GM18505 (cell line): ENCODE data around the gene MAP6.
A peak's percentile ranks its signal among the peaks of the same experiment; 100 is the strongest.

ENCODE experiments used
- ATAC-seq: cut with Tn5 transposase; IDR thresholded peaks from one replicate; pipeline ENCODE4 v1.9.1; 2021; ENCODE audit not compliant: unreplicated experiment
- POLR2A ChIP-seq: IDR thresholded peaks from 4 replicates; pipeline ENCODE4 v1.6.1; 2011; ENCODE audit warnings: borderline replicate concordance; ENCODE audit not compliant: insufficient read depth, insufficient read length; ENCODE audit errors: extremely low read depth

Gene MAP6

GRCh38 chr11:75583718-75584658, 84.8 kb downstream of the MAP6 start:
- no peak for TF ChIP-seq POLR2A
- peak; percentile 14 for ATAC-seq

- peak; percentile 55 for ATAC-seq
- peak; percentile 69 for TF ChIP-seq POLR2A
Measured at GRCh38 chr11:75582895-75583717, 85.7 kb downstream of the MAP6 start.

- no peak for ATAC-seq
- no peak for TF ChIP-seq POLR2A
Measured at GRCh38 chr11:75582506-75582894, 86.3 kb downstream of the MAP6 start.

- no peak for ATAC-seq
- TF ChIP-seq POLR2A = no peak
Measured at GRCh38 chr11:75579841-75580240, 89.0 kb downstream of the MAP6 start.

GRCh38 chr11:75578977-75579376, 89.9 kb downstream of the MAP6 start:
- no peak for TF ChIP-seq POLR2A
- no peak for ATAC-seq

GRCh38 chr11:75577207-75577606, 91.6 kb downstream of the MAP6 start:
- ATAC-seq = no peak
- TF ChIP-seq POLR2A = no peak

GRCh38 chr11:75576499-75576918, 92.3 kb downstream of the MAP6 start:
- no peak for ATAC-seq
- TF ChIP-seq POLR2A = no peak

- ATAC-seq = no peak
- TF ChIP-seq POLR2A = no peak
Measured at GRCh38 chr11:75576017-75576416, 92.8 kb downstream of the MAP6 start.

GRCh38 chr11:75574698-75575602, 93.9 kb downstream of the MAP6 start:
- no peak for ATAC-seq
- no peak for TF ChIP-seq POLR2A

- TF ChIP-seq POLR2A = no peak
- no peak for ATAC-seq
Measured at GRCh38 chr11:75572744-75573143, 96.1 kb downstream of the MAP6 start.

- no peak for TF ChIP-seq POLR2A
- no peak for ATAC-seq
Measured at GRCh38 chr11:75571625-75572024, 97.2 kb downstream of the MAP6 start.

GRCh38 chr11:75570559-75571139, 98.2 kb downstream of the MAP6 start:
- no peak for TF ChIP-seq POLR2A
- ATAC-seq = no peak
